MM.1S (cell line): ENCODE results near the gene GFI1B.

Experiments used
- DNase-seq: peaks from one replicate; pipeline ENCODE4 v3.0.0-alpha.2; 2015
- H2AFZ ChIP-seq: fragments of 300-600 bp; sonication (generic); 2 replicates; pipeline ENCODE4 v1.6.0; 2016; ENCODE audit warnings: antibody characterized with exemption, low read length
- H3F3A ChIP-seq: fragments of 300-600 bp; sonication (generic); 2 replicates; pipeline ENCODE4 v1.6.1; 2016; ENCODE audit warnings: mild to moderate bottlenecking, antibody characterized with exemption, low read length, moderate library complexity, mixed read lengths; ENCODE audit not compliant: insufficient read depth
- H3K27ac ChIP-seq: fragments of 300-600 bp; sonication (generic); 2 replicates; pipeline ENCODE4 v1.5.1; 2016; ENCODE audit warnings: mild to moderate bottlenecking, low read length
- H3K27me3 ChIP-seq: fragments of 300-600 bp; sonication (generic); replicated peaks from 2 replicates; pipeline ENCODE4 v1.6.0; 2016; ENCODE audit warnings: low read length; ENCODE audit not compliant: insufficient read depth
- H3K36me3 ChIP-seq: fragments of 300-600 bp; sonication (generic); replicated peaks from 2 replicates; pipeline ENCODE4 v1.6.1; 2016; ENCODE audit warnings: mild to moderate bottlenecking, low read length, mixed read lengths; ENCODE audit not compliant: insufficient read depth
- H3K4me1 ChIP-seq: fragments of 300-600 bp; sonication (generic); 2 replicates; pipeline ENCODE4 v1.6.1; 2016; ENCODE audit warnings: low read length, mixed read lengths
- H3K4me2 ChIP-seq: fragments of 300-600 bp; sonication (generic); 2 replicates; pipeline ENCODE4 v1.6.0; 2016; ENCODE audit warnings: low read depth, low read length
- H3K4me3 ChIP-seq: fragments of 300-600 bp; sonication (generic); 2 replicates; pipeline ENCODE4 v1.5.1; 2016; ENCODE audit warnings: low read length, mixed read lengths
- H3K79me2 ChIP-seq: fragments of 300-600 bp; sonication (generic); 2 replicates; pipeline ENCODE4 v1.6.1; 2016; ENCODE audit warnings: mixed run types, low read length, mixed read lengths
- H3K9ac ChIP-seq: fragments of 300-600 bp; sonication (generic); 2 replicates; pipeline ENCODE4 v1.6.1; 2016; ENCODE audit warnings: low read length, mixed read lengths
- H3K9me2 ChIP-seq: fragments of 300-600 bp; sonication (generic); replicated peaks from 2 replicates; pipeline ENCODE4 v1.6.1; 2016; ENCODE audit warnings: mild to moderate bottlenecking, low read length, mixed read lengths; ENCODE audit not compliant: insufficient read depth
- H3K9me3 ChIP-seq: fragments of 300-600 bp; sonication (generic); replicated peaks from 2 replicates; pipeline ENCODE4 v1.6.1; 2016; ENCODE audit warnings: mild to moderate bottlenecking, low read length, mixed read lengths; ENCODE audit not compliant: insufficient read depth
- H4K20me1 ChIP-seq: fragments of 300-600 bp; sonication (generic); 2 replicates; pipeline ENCODE4 v1.6.1; 2016; ENCODE audit warnings: mild to moderate bottlenecking, low read length, moderate library complexity, mixed read lengths; ENCODE audit not compliant: insufficient read depth
- CTCF ChIP-seq: fragments of 300-600 bp; sonication (generic); IDR thresholded peaks from 2 replicates; pipeline ENCODE4 v1.5.1; 2016; ENCODE audit warnings: antibody characterized with exemption, low read length, mixed read lengths
- EZH2 ChIP-seq: fragments of 300-600 bp; sonication (generic); optimal IDR thresholded peaks from 2 replicates; pipeline ENCODE3; 2017; ENCODE audit warnings: low read depth, mild to moderate bottlenecking, antibody characterized with exemption, low read length, mixed read lengths
- EZH2phosphoT487 ChIP-seq: fragments of 300-600 bp; sonication (generic); IDR thresholded peaks from 2 replicates; pipeline ENCODE4 v1.6.1; 2018; ENCODE audit warnings: antibody characterized with exemption, low read length

Gene GFI1B

GRCh38 chr9:132982458-132982857 is 4.0 kb downstream of the GFI1B start:
- Histone ChIP-seq H3K4me2 (no peak overlapping the region), H3K27me3 (peaks cover 98% of the 10 kb centered on the region), H3K9ac (no peak overlapping the region), H3K9me3 (no peaks in the 10 kb centered on the region), H3F3A (no peaks in the 10 kb centered on the region), H3K36me3 (no peaks in the 10 kb centered on the region), H3K79me2 (no peaks in the 10 kb centered on the region), H3K4me1 (no peaks in the 10 kb centered on the region), H2AFZ (no peak overlapping the region), H3K4me3 (no peak overlapping the region), H3K27ac (no peak overlapping the region), H3K9me2 (no peaks in the 10 kb centered on the region), H4K20me1 (no peaks in the 10 kb centered on the region)
- no peak for DNase-seq
- TF ChIP-seq EZH2phosphoT487: no peak
- TF ChIP-seq EZH2: no peak
- no peak for TF ChIP-seq CTCF

GRCh38 chr9:132983491-132984201 is 5.2 kb downstream of the GFI1B start:
- no peak overlapping the region for H3K27ac ChIP-seq
- no peak overlapping the region for H3K4me2 ChIP-seq
- no peaks in the 10 kb centered on the region for H3K36me3 ChIP-seq
- H2AFZ ChIP-seq: no peak overlapping the region
- peaks cover 98% of the 10 kb centered on the region for H3K27me3 ChIP-seq
- TF ChIP-seq CTCF (no peak), EZH2phosphoT487 (no peak), EZH2 (no peak)
- no peak for DNase-seq
- H3K9ac ChIP-seq: no peak overlapping the region
- no peaks in the 10 kb centered on the region for H3K9me3 ChIP-seq
- H3K4me3 ChIP-seq: no peak overlapping the region
- H3F3A ChIP-seq: no peaks in the 10 kb centered on the region
- no peaks in the 10 kb centered on the region for H3K4me1 ChIP-seq
- H3K79me2 ChIP-seq: no peaks in the 10 kb centered on the region
- no peaks in the 10 kb centered on the region for H3K9me2 ChIP-seq
- no peaks in the 10 kb centered on the region for H4K20me1 ChIP-seq

GRCh38 chr9:132984202-132985070 is 5.9 kb downstream of the GFI1B start:
- Histone ChIP-seq H3F3A (no peaks in the 10 kb centered on the region), H3K9me3 (no peaks in the 10 kb centered on the region), H3K27me3 (peaks cover 98% of the 10 kb centered on the region), H3K9ac (no peak overlapping the region), H3K27ac (no peak overlapping the region), H3K4me1 (no peaks in the 10 kb centered on the region), H3K4me3 (no peak overlapping the region), H3K36me3 (no peaks in the 10 kb centered on the region), H3K79me2 (no peaks in the 10 kb centered on the region), H3K4me2 (no peak overlapping the region), H2AFZ (no peak overlapping the region), H4K20me1 (no peaks in the 10 kb centered on the region), H3K9me2 (no peaks in the 10 kb centered on the region)
- DNase-seq: no peak
- TF ChIP-seq EZH2 (no peak), EZH2phosphoT487 (no peak), CTCF (no peak)
